Putamen (tissue), 1 donor: ENCODE measurements around the gene LGMN.
A peak's percentile ranks its signal among the peaks of the same experiment; 100 is the strongest.
"Not testable (repeated sequence)": the region's sequence is repeated elsewhere in the genome, so short reads cannot be mapped to it uniquely, and the experiment has no call there.

Experiments
- DNase-seq: peaks from one replicate; pipeline ENCODE4 v3.0.0-alpha.2; 2016; ENCODE audit warnings: low spot score

The LGMN gene

GRCh38 chr14:92726135-92726932 lies 22.1 kb downstream of the LGMN start:
- DNase-seq: no peak

- no peak for DNase-seq
Observed at GRCh38 chr14:92724516-92725340, 23.7 kb downstream of the LGMN start.

- DNase-seq: no peak
Observed at GRCh38 chr14:92719890-92720323, 28.5 kb downstream of the LGMN start.

- DNase-seq: no peak
Observed at GRCh38 chr14:92719421-92719820, 29.0 kb downstream of the LGMN start.

GRCh38 chr14:92718664-92719063 lies 29.8 kb downstream of the LGMN start:
- DNase-seq: no peak

GRCh38 chr14:92717571-92718042 lies 30.8 kb downstream of the LGMN start:
- DNase-seq: no peak

GRCh38 chr14:92716131-92716530 lies 32.3 kb downstream of the LGMN start:
- DNase-seq: no peak

GRCh38 chr14:92714739-92715307 lies 33.6 kb downstream of the LGMN start:
- not testable (repeated sequence) for DNase-seq

GRCh38 chr14:92712654-92713051 lies 35.8 kb downstream of the LGMN start:
- DNase-seq: no peak

GRCh38 chr14:92711976-92712653 lies 36.3 kb downstream of the LGMN start:
- DNase-seq: no peak

GRCh38 chr14:92710001-92710341 lies 38.5 kb downstream of the LGMN start:
- DNase-seq: no peak

- DNase-seq: no peak
Observed at GRCh38 chr14:92709340-92710000, 39.0 kb downstream of the LGMN start.

GRCh38 chr14:92706386-92706785 lies 42.0 kb downstream of the LGMN start:
- no peak for DNase-seq

- no peak for DNase-seq
Observed at GRCh38 chr14:92704821-92705220, 43.6 kb downstream of the LGMN start.

GRCh38 chr14:92704036-92704804 lies 44.2 kb downstream of the LGMN start:
- DNase-seq: peak; percentile 24

GRCh38 chr14:92703516-92703915 lies 44.9 kb downstream of the LGMN start:
- no peak for DNase-seq

- no peak for DNase-seq
Observed at GRCh38 chr14:92702441-92702918, 45.9 kb downstream of the LGMN start.

- DNase-seq: no peak
Observed at GRCh38 chr14:92701826-92702225, 46.6 kb downstream of the LGMN start.

- DNase-seq: no peak
Observed at GRCh38 chr14:92698393-92698792, 50.0 kb downstream of the LGMN start.

- no peak for DNase-seq
Observed at GRCh38 chr14:92696366-92696765, 52.1 kb downstream of the LGMN start.

- no peak for DNase-seq
Observed at GRCh38 chr14:92695562-92695961, 52.9 kb downstream of the LGMN start.
